Ovary (tissue), 9 donors: ENCODE data around the gene CYP46A1. TPM values are rescaled to one million over a fixed set of nuclear protein-coding genes. Genes with fewer than 3 reads are reported as not detected.

Experiments used
- DNase-seq, 5 donors: peaks; one replicate each; pipeline ENCODE4 v3.0.0-alpha.2; 2019 to 2020
- H3K27ac ChIP-seq, 2 donors: fragments of 200-600 bp; one replicate each; pipeline versions ENCODE4 v1.5.1 to v1.8.0; 2019 to 2022
- H3K27me3 ChIP-seq: fragments of 200-600 bp; one replicate; pipeline ENCODE4 v1.8.0; 2022
- H3K36me3 ChIP-seq: fragments of 200-600 bp; sonication (generic); one replicate; pipeline ENCODE4 v1.5.1; 2019
- H3K4me1 ChIP-seq: one replicate; pipeline ENCODE4 v1.8.1; 2013; ENCODE audit warnings: mild to moderate bottlenecking, moderate library complexity; ENCODE audit not compliant: insufficient read depth
- H3K4me3 ChIP-seq: fragments of 200-600 bp; sonication (generic); one replicate; pipeline ENCODE4 v1.5.1; 2017
- H3K9me3 ChIP-seq, 2 donors: fragments of 200-600 bp in 1 of 2; sonication (generic) in 1 of 2; one replicate each; pipeline versions ENCODE4 v1.5.1 to v1.8.1; 2013 to 2019; ENCODE audit warnings: mild to moderate bottlenecking in 1 of 2, moderate library complexity in 1 of 2
- CTCF ChIP-seq, 3 donors: fragments of 450-650 bp in 2 of 3; fragments of 200-600 bp in 1 of 3; IDR thresholded peaks; one replicate each; pipeline versions ENCODE4 v1.5.1 to v1.8.0; 2016 to 2022; ENCODE audit warnings: antibody characterized with exemption in 3 of 3, mild to moderate bottlenecking in 1 of 3
- EP300 ChIP-seq: sonication (generic); formaldehyde crosslinking; IDR thresholded peaks from one replicate; pipeline ENCODE4 v1.6.1; 2017; ENCODE audit warnings: antibody characterized with exemption
- POLR2A ChIP-seq: fragments of 450-650 bp; IDR thresholded peaks from one replicate; pipeline ENCODE4 v1.6.1; 2017; ENCODE audit warnings: antibody characterized with exemption, mild to moderate bottlenecking, moderate library complexity
- WGBS, 3 donors: extraction: QIAGEN DNeasy Blood & Tissue Kit in 1 of 3; methylation state at CpG; one replicate each; pipeline versions ENCODE4 v1.1.5 to v1.1.7; 2013 to 2017; 5-methylcytosine and 5-hydroxymethylcytosine counted together
- intact Hi-C, 4 donors: fragments of 100-400 bp; cut with DNase I; formaldehyde crosslinking; loops; one replicate each; pipeline versions ENCODE4 v1.11.0 to v1.15.1; 2022 to 2023
- polyA plus RNA-seq, 2 donors: library from polyadenylated mRNA; stranded (reverse); fragments of 200-250 nt in 1 of 2; fragments of 350-450 nt in 1 of 2; fragmentation: Illumina TruSeq in 1 of 2; extraction: RNeasy Lipid Tissue Mini Kit (QIAGEN cat#74804) in 1 of 2; gene quantifications; one replicate each; pipeline ENCODE4 v1.2.3, GENCODE V29; 2013 to 2014
- total RNA-seq, 7 donors: library from RNA; depleted of rRNA in 2 of 7; stranded (reverse); fragments of >200 nt in 2 of 7; fragmentation: NEBNext Ultra II Directional in 3 of 7; extraction: Animal tissue kit (Norgen Biotek cat#: 25700) in 3 of 7; gene quantifications; one replicate each; pipeline versions ENCODE4 v1.1.0 to v1.2.4, GENCODE V29; 2016 to 2023
- donor health status: DM: no; HTN: no; CAD: no; lungs with moderate emphysema.
- donor health status: DM: no; HTN: no; CAD: no.
- donor health status: Bipolar disorder and iron deficiency.
- donor health status: DM: yes; HTN: yes; CAD: no.
- donor health status: DM: no; HTN: no; CAD: no.
- donor health status: DM: yes; HTN: yes; CAD: no.

The CYP46A1 gene
- total and polyA plus RNA-seq, 9 donors = 0.48 to 4.9 (median 1.7) TPM

GRCh38 chr14:99740411-99740810 lies 56.3 kb downstream of the CYP46A1 start:
- no peaks in the 10 kb centered on the region for H3K27me3 ChIP-seq
- no peaks in the 10 kb centered on the region for H3K36me3 ChIP-seq
- TF ChIP-seq CTCF (IDR thresholded peaks at IDR 0.05) (no peak), POLR2A (no peak), EP300 (no peak)
- no peak overlapping the region for H3K27ac ChIP-seq
- 65 to 74% (median 71%) methylated on average over 10 of the region's 10 CpGs for WGBS, 3 donors
- no peaks in the 10 kb centered on the region for H3K9me3 ChIP-seq
- no peak for DNase-seq
- peaks cover 9% of the 10 kb centered on the region for H3K4me1 ChIP-seq
- intact Hi-C loops = no loop called here
- H3K4me3 ChIP-seq = no peak overlapping the region

- H3K27me3 ChIP-seq = no peaks in the 10 kb centered on the region
- intact Hi-C loops = no loop called here
- no peak for DNase-seq
- no peak overlapping the region for H3K27ac ChIP-seq
- 91 to 98% (median 95%) methylated on average over 14 of the region's 14 CpGs for WGBS, 3 donors
- no peak for TF ChIP-seq POLR2A
- no peak for TF ChIP-seq CTCF (IDR thresholded peaks at IDR 0.05)
- no peak for TF ChIP-seq EP300
- no peaks in the 10 kb centered on the region for H3K36me3 ChIP-seq
- no peaks in the 10 kb centered on the region for H3K9me3 ChIP-seq
- no peak overlapping the region for H3K4me3 ChIP-seq
- peaks cover 15% of the 10 kb centered on the region for H3K4me1 ChIP-seq
Observed at GRCh38 chr14:99741227-99741976, 57.3 kb downstream of the CYP46A1 start.

GRCh38 chr14:99742074-99742473 lies 58.0 kb downstream of the CYP46A1 start:
- Histone ChIP-seq H3K4me3 (no peak overlapping the region), H3K27me3 (no peaks in the 10 kb centered on the region), H3K27ac (no peak overlapping the region), H3K36me3 (no peaks in the 10 kb centered on the region), H3K9me3 (no peaks in the 10 kb centered on the region), H3K4me1 (peaks cover 18% of the 10 kb centered on the region)
- intact Hi-C loops = no loop called here
- WGBS, 3 donors = 85 to 96% (median 94%) methylated on average over 3 of the region's 3 CpGs
- TF ChIP-seq CTCF (IDR thresholded peaks at IDR 0.05) = no peak
- no peak for TF ChIP-seq EP300
- no peak for TF ChIP-seq POLR2A
- DNase-seq = no peak

GRCh38 chr14:99742509-99743487 lies 58.7 kb downstream of the CYP46A1 start:
- H3K4me1 ChIP-seq = peaks cover 13% of the 10 kb centered on the region
- no peak overlapping the region for H3K4me3 ChIP-seq
- intact Hi-C loops = no loop called here
- H3K36me3 ChIP-seq = no peaks in the 10 kb centered on the region
- H3K9me3 ChIP-seq = no peaks in the 10 kb centered on the region
- H3K27ac ChIP-seq = no peak overlapping the region
- no peak for DNase-seq
- no peaks in the 10 kb centered on the region for H3K27me3 ChIP-seq
- no peak for TF ChIP-seq CTCF (IDR thresholded peaks at IDR 0.05)
- TF ChIP-seq EP300 = no peak
- no peak for TF ChIP-seq POLR2A
- WGBS, 3 donors = 93 to 95% (median 93%) methylated on average over 24 to 25 of the region's 25 CpGs
